SU-DHL-6 (cell line): Measurements from ENCODE around the gene ZNHIT3.
"Not testable (repeated sequence)": the region's sequence is repeated elsewhere in the genome, so short reads cannot be mapped to it uniquely, and the experiment has no call there.

Experiments
- EZH2phosphoT487 ChIP-seq: fragments of 200-600 bp; sonication (generic), shearing (Covaris generic); conservative IDR thresholded peaks from 2 replicates; pipeline ENCODE4 v1.6.1; 2018; ENCODE audit warnings: mild to moderate bottlenecking, antibody characterized with exemption, low read length, moderate library complexity, mixed read lengths
- TF ChIP-seq, protein P1 (sequence below): fragments of 200-600 bp; sonication (generic); IDR thresholded peaks from one replicate; pipeline ENCODE4 v1.5.1; 2017; ENCODE audit warnings: antibody characterized with exemption, mild to moderate bottlenecking, low read length, moderate library complexity; ENCODE audit not compliant: insufficient read depth, poor library complexity, severe bottlenecking

DNA sequence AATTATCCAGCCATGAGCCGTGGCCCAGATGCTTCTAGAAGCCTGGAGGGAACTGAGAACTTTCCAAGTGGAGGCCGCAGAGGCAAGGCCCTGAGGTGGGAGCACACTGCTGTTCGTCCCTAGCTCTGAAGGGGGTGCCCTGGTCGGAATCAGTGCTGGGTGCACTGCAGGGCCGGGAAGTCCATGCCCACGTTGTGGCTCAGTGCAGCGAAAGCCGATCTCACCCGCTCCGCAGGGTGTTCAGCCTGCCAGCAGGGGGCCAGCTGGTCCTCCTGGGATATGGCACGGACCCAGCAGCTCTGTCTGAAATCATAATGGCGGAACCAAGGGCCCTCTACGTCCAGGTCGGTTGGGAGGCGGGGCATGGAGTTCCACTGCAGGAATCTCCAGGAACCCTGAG lies 36.5 kb upstream of the ZNHIT3 start:
- TF ChIP-seq, protein P1, sequence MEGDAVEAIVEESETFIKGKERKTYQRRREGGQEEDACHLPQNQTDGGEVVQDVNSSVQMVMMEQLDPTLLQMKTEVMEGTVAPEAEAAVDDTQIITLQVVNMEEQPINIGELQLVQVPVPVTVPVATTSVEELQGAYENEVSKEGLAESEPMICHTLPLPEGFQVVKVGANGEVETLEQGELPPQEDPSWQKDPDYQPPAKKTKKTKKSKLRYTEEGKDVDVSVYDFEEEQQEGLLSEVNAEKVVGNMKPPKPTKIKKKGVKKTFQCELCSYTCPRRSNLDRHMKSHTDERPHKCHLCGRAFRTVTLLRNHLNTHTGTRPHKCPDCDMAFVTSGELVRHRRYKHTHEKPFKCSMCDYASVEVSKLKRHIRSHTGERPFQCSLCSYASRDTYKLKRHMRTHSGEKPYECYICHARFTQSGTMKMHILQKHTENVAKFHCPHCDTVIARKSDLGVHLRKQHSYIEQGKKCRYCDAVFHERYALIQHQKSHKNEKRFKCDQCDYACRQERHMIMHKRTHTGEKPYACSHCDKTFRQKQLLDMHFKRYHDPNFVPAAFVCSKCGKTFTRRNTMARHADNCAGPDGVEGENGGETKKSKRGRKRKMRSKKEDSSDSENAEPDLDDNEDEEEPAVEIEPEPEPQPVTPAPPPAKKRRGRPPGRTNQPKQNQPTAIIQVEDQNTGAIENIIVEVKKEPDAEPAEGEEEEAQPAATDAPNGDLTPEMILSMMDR, result not testable (repeated sequence)
- not testable (repeated sequence) for TF ChIP-seq EZH2phosphoT487
